WTC11 (cell line): ENCODE data around the gene MAN2B2. TPM values are rescaled to one million over a fixed set of nuclear protein-coding genes. Genes with fewer than 3 reads are reported as not detected.
A peak's percentile ranks its signal among the peaks of the same experiment; 100 is the strongest.

ENCODE experiments used
- ATAC-seq: fragments of 200-7000 bp; cut with Tn5 transposase; 2 replicates; pipeline ENCODE4 v1.10.0; 2021; ENCODE audit warnings: mild to moderate bottlenecking, moderate library complexity
- CTCF ChIA-PET: fragments of 300-600 bp; sonication (Branson Sonifier 250); formaldehyde crosslinking; loops from one replicate; lab custom pipeline; 2021; ENCODE audit warnings: antibody characterized with exemption; lab: Charles Lee
- POLR2A ChIA-PET: fragments of 350-600 bp; sonication (Branson Sonifier 250); formaldehyde crosslinking; loops from one replicate; lab custom pipeline; 2021; ENCODE audit warnings: antibody characterized with exemption; lab: Charles Lee
- DNase-seq: peaks from one replicate; pipeline ENCODE4 v3.0.0; 2021; ENCODE audit warnings: low spot score
- H3K27ac Mint-ChIP-seq: 2 replicates; pipeline ENCODE4 v1.8.0; 2021; ENCODE audit warnings: mixed read lengths
- H3K27me3 Mint-ChIP-seq: 2 replicates; pipeline ENCODE4 v1.8.0; 2021; ENCODE audit warnings: low read depth, mild to moderate bottlenecking, moderate library complexity, mixed read lengths
- H3K36me3 Mint-ChIP-seq: 2 replicates; pipeline ENCODE4 v1.8.0; 2021; ENCODE audit warnings: mixed read lengths
- H3K4me1 Mint-ChIP-seq: 2 replicates; pipeline ENCODE4 v1.8.0; 2022; ENCODE audit warnings: mixed read lengths
- H3K4me3 Mint-ChIP-seq: 2 replicates; pipeline ENCODE4 v1.8.0; 2021; ENCODE audit warnings: mild to moderate bottlenecking, moderate library complexity, mixed read lengths
- H3K9me3 Mint-ChIP-seq: 2 replicates; pipeline ENCODE4 v1.8.0; 2021; ENCODE audit warnings: mixed read lengths
- CBFB ChIP-seq: sonication (generic); formaldehyde crosslinking; IDR thresholded peaks from 2 replicates; pipeline ENCODE4 v1.8.1; 2022; ENCODE audit warnings: mild to moderate bottlenecking, low read depth, missing genetic modification reagents
- FOXP1 ChIP-seq: sonication (generic); formaldehyde crosslinking; IDR thresholded peaks from 2 replicates; pipeline ENCODE4 v1.8.0; 2022; ENCODE audit warnings: missing genetic modification reagents, mild to moderate bottlenecking, moderate library complexity, borderline replicate concordance
- GABPB1 ChIP-seq: sonication (generic); formaldehyde crosslinking; IDR thresholded peaks from 2 replicates; pipeline ENCODE4 v1.8.1; 2023; ENCODE audit warnings: mild to moderate bottlenecking, missing genetic modification reagents
- MLX ChIP-seq: sonication (generic); formaldehyde crosslinking; IDR thresholded peaks from 2 replicates; pipeline ENCODE4 v1.8.1; 2023; ENCODE audit warnings: mild to moderate bottlenecking, missing genetic modification reagents, moderate library complexity
- MXD4 ChIP-seq: fragments of 250-450 bp; sonication (Bioruptor Pico); IDR thresholded peaks from 2 replicates; pipeline ENCODE4 v1.8.0; 2021; ENCODE audit warnings: mild to moderate bottlenecking, moderate library complexity, borderline replicate concordance
- NR1H2 ChIP-seq: sonication (generic); formaldehyde crosslinking; IDR thresholded peaks from 2 replicates; pipeline ENCODE4 v1.9.0; 2021; ENCODE audit warnings: mild to moderate bottlenecking, moderate library complexity, missing genetic modification reagents
- RELA ChIP-seq: sonication (generic); formaldehyde crosslinking; IDR thresholded peaks from 2 replicates; pipeline ENCODE4 v1.8.1; 2022; ENCODE audit warnings: missing genetic modification reagents, mild to moderate bottlenecking, borderline replicate concordance
- SOX15 ChIP-seq: fragments of 250-450 bp; sonication (Bioruptor Pico); IDR thresholded peaks from 2 replicates; pipeline ENCODE4 v1.9.0; 2021; ENCODE audit warnings: mild to moderate bottlenecking
- TEAD4 ChIP-seq: sonication (generic); formaldehyde crosslinking; IDR thresholded peaks from 2 replicates; pipeline ENCODE4 v1.8.0; 2022; ENCODE audit warnings: mild to moderate bottlenecking, missing genetic modification reagents
- ZNF232 ChIP-seq: sonication (generic); formaldehyde crosslinking; IDR thresholded peaks from 2 replicates; pipeline ENCODE4 v1.8.0; 2022; ENCODE audit warnings: mild to moderate bottlenecking, missing genetic modification reagents
- ZNF263 ChIP-seq: sonication (generic); formaldehyde crosslinking; IDR thresholded peaks from 2 replicates; pipeline ENCODE4 v1.8.1; 2022; ENCODE audit warnings: low read depth, mild to moderate bottlenecking, moderate library complexity, missing genetic modification reagents
- ZNF281 ChIP-seq: sonication (generic); formaldehyde crosslinking; IDR thresholded peaks from 2 replicates; pipeline ENCODE4 v1.8.0; 2023; ENCODE audit warnings: mild to moderate bottlenecking, missing genetic modification reagents
- ZNF423 ChIP-seq: fragments of 250-450 bp; sonication (Bioruptor Pico); IDR thresholded peaks from 2 replicates; pipeline ENCODE4 v2.1.2; 2022; ENCODE audit warnings: mild to moderate bottlenecking, moderate library complexity
- total RNA-seq: library from RNA; stranded (reverse); gene quantifications from 3 replicates; pipeline ENCODE4 v1.2.3, GENCODE V29; 2021
- TF ChIP-seq, protein P1 (sequence below): fragments of 250-450 bp; sonication (Bioruptor Pico); IDR thresholded peaks from 2 replicates; pipeline ENCODE4 v1.8.0; 2021; ENCODE audit warnings: mild to moderate bottlenecking
- TF ChIP-seq, protein P2 (sequence below): sonication (generic); formaldehyde crosslinking; IDR thresholded peaks from 2 replicates; pipeline ENCODE4 v1.8.1; 2023; ENCODE audit warnings: mild to moderate bottlenecking, missing genetic modification reagents
- TF ChIP-seq, protein P3 (sequence below): fragments of 250-450 bp; sonication (Bioruptor Pico); IDR thresholded peaks from 2 replicates; pipeline ENCODE4 v1.9.0; 2021; ENCODE audit warnings: moderate library complexity, mild to moderate bottlenecking, inconsistent platforms, borderline replicate concordance

MAN2B2 gene
- total RNA-seq, 1 experiment from 2014 or later, result 6.3 TPM

DNA sequence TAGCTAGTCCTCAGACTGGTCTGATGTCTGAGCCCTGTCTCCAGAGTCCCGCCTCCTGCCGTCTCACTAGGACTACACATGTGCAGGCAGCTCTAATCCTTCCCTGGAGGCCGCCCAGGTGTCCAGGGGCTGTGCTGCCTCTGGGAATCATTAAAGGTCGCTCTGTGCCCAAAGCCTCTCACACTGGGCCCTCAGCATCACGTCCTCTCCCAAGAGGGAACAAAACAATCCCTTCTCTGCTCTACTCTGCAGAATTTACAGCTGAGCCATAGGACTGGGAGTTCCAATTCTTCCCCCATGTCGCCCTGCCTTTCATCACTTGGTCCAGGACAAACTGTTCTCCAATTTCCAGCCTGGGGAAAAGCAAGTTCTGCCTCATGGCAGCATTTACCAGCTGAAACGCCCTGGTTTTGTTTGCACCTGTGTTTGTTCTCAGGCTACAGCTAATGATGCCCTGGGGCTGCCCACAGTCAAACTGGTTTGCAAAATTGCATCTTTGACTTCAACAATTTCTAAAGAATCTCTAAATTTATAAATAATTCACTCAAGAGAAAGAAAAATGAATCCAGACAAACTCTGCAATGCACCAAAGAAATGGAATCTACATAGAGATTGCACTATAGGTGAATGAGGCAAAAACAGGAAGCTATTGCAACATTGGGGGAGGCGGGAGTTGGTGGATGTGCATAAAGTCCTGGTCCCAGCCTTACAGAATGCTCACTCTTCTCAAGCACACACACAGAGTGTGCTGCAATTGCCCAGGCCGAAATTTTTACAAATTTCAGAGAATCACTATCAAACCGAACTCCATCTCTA is 58.3 kb downstream of the MAN2B2 start:
- Mint-ChIP-seq H3K27ac (peak overlapping the region; percentile 60; the same call in 1 of the 2 replicates), H3K27me3 (no peaks in the 10 kb centered on the region), H3K4me3 (no peak overlapping the region), H3K9me3 (no peaks in the 10 kb centered on the region), H3K4me1 (peaks cover 10% of the 10 kb centered on the region), H3K36me3 (no peaks in the 10 kb centered on the region)
- no peak for TF ChIP-seq RELA (CRISPR knock-in tag)
- peak; percentile 99 for TF ChIP-seq GABPB1 (CRISPR knock-in tag)
- ATAC-seq (peak; percentile 78), DNase-seq (no peak)
- ChIA-PET POLR2A (no interaction called here), CTCF (interaction anchor here (0.7 to 1.3 kb wide), 6 partner anchors 54 to 160 kb away, joined by 3 to 5 read pairs (median 4); partner anchors contain the start of gene MAN2B2)

DNA sequence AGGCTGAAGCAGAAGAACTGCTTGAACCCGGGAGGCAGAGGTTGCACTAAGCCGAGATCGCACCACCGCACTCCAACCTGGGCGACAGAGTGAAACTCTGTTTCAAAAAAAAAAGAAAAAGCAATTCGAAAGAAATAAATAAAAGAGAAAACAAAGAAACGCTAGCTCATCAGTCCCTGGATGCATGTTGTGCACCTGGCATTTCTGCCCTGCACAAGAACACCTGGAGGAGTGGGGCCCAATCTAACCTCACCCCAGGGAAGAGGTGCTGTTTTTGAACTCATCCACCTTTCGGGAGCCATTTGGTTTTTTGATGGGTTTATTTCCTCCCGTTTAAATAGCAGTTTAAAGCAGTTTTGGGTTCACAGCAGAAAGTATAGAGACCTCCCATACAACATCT is 59.8 kb downstream of the MAN2B2 start:
- ATAC-seq, result no peak
- H3K27me3 Mint-ChIP-seq, result no peaks in the 10 kb centered on the region
- no peaks in the 10 kb centered on the region for H3K9me3 Mint-ChIP-seq
- DNase-seq, result no peak
- ChIA-PET POLR2A (no interaction called here), CTCF (no interaction called here)
- peaks cover 10% of the 10 kb centered on the region for H3K4me1 Mint-ChIP-seq
- no peak overlapping the region for H3K27ac Mint-ChIP-seq
- H3K4me3 Mint-ChIP-seq, result no peak overlapping the region
- no peaks in the 10 kb centered on the region for H3K36me3 Mint-ChIP-seq
- TF ChIP-seq MXD4 (CRISPR knock-in tag) (no peak), SOX15 (CRISPR knock-in tag) (no peak), ZNF281 (CRISPR knock-in tag) (no peak), MLX (CRISPR knock-in tag) (no peak), ZNF263 (CRISPR knock-in tag) (no peak), CBFB (CRISPR knock-in tag) (no peak), NR1H2 (no peak)
- TF ChIP-seq, protein P1, sequence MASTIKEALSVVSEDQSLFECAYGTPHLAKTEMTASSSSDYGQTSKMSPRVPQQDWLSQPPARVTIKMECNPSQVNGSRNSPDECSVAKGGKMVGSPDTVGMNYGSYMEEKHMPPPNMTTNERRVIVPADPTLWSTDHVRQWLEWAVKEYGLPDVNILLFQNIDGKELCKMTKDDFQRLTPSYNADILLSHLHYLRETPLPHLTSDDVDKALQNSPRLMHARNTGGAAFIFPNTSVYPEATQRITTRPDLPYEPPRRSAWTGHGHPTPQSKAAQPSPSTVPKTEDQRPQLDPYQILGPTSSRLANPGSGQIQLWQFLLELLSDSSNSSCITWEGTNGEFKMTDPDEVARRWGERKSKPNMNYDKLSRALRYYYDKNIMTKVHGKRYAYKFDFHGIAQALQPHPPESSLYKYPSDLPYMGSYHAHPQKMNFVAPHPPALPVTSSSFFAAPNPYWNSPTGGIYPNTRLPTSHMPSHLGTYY, result no peak
- TF ChIP-seq, protein P2, sequence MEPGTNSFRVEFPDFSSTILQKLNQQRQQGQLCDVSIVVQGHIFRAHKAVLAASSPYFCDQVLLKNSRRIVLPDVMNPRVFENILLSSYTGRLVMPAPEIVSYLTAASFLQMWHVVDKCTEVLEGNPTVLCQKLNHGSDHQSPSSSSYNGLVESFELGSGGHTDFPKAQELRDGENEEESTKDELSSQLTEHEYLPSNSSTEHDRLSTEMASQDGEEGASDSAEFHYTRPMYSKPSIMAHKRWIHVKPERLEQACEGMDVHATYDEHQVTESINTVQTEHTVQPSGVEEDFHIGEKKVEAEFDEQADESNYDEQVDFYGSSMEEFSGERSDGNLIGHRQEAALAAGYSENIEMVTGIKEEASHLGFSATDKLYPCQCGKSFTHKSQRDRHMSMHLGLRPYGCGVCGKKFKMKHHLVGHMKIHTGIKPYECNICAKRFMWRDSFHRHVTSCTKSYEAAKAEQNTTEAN, result no peak

GRCh38 chr4:6639137-6639680 is 64.2 kb downstream of the MAN2B2 start:
- no peak for DNase-seq
- peaks cover 22% of the 10 kb centered on the region for H3K4me1 Mint-ChIP-seq
- H3K27me3 Mint-ChIP-seq, result no peaks in the 10 kb centered on the region
- ChIA-PET CTCF (interaction anchor here (0.6 to 1.5 kb wide), 2 partner anchors 8 to 93 kb away, joined by 3 read pairs; no protein-coding TSS in a partner anchor), POLR2A (no interaction called here)
- H3K9me3 Mint-ChIP-seq, result no peaks in the 10 kb centered on the region
- peak overlapping the region; percentile 18; the same call in 1 of the 2 replicates for H3K4me3 Mint-ChIP-seq
- no peak for TF ChIP-seq ZNF232
- no peak for TF ChIP-seq ZNF423
- TF ChIP-seq, protein P3, sequence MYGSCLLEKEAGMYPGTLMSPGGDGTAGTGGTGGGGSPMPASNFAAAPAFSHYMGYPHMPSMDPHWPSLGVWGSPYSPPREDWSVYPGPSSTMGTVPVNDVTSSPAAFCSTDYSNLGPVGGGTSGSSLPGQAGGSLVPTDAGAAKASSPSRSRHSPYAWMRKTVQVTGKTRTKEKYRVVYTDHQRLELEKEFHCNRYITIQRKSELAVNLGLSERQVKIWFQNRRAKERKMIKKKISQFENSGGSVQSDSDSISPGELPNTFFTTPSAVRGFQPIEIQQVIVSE, result no peak
- TF ChIP-seq TEAD4 (CRISPR knock-in tag), result no peak
- TF ChIP-seq, protein P2, result no peak
- TF ChIP-seq FOXP1 (CRISPR knock-in tag), result no peak
- no peak for TF ChIP-seq GABPB1 (CRISPR knock-in tag)
- H3K27ac Mint-ChIP-seq, result no peak overlapping the region
- ATAC-seq, result no peak
- peaks cover 26% of the 10 kb centered on the region for H3K36me3 Mint-ChIP-seq
